CD4-positive, alpha-beta T cell (primary cell): ENCODE measurements around the gene GOLPH3L. TPM values are rescaled to one million over a fixed set of nuclear protein-coding genes. Genes with fewer than 3 reads are reported as not detected.

ENCODE experiments used
- ATAC-seq: fragments of 200-7000 bp; cut with Tn5 transposase; one replicate; pipeline ENCODE4 v1.10.0; 2022; ENCODE audit warnings: mild to moderate bottlenecking; ENCODE audit not compliant: poor library complexity
- CTCF ChIA-PET: fragments of 350-600 bp; sonication (Branson Sonifier 250); formaldehyde crosslinking; loops from one replicate; lab custom pipeline; 2021; ENCODE audit warnings: antibody characterized with exemption, inconsistent platforms; lab: Charles Lee
- POLR2A ChIA-PET: fragments of 350-600 bp; sonication (Branson Sonifier 250); formaldehyde crosslinking; loops from one replicate; lab custom pipeline; 2021; ENCODE audit warnings: antibody characterized with exemption, inconsistent platforms; lab: Charles Lee
- DNase-seq, 14 experiments: peaks; one replicate each; pipeline ENCODE4 v3.0.0-alpha.2; 2013 to 2020; ENCODE audit warnings: mixed read lengths in 2 of 14
- H3K27ac ChIP-seq, 2 donors: one replicate each; pipeline versions ENCODE4 v1.5.1 to v1.7.0; 2013; ENCODE audit warnings: low read length in 2 of 2, low read depth in 1 of 2, mild to moderate bottlenecking in 1 of 2
- H3K27me3 ChIP-seq, 2 experiments: 1 replicate in 1 of 2; 2 replicates in 1 of 2; pipeline versions ENCODE4 v1.6.1 to v1.7.0; 2013; ENCODE audit warnings: low read length in 2 of 2, control low read depth in 1 of 2, mild to moderate bottlenecking in 1 of 2, moderate library complexity in 1 of 2; ENCODE audit not compliant: insufficient read depth in 2 of 2, control insufficient read depth in 1 of 2
- H3K36me3 ChIP-seq: one replicate; pipeline ENCODE4 v1.6.1; 2013; ENCODE audit warnings: low read length, control low read depth; ENCODE audit not compliant: insufficient read depth
- H3K4me1 ChIP-seq: one replicate; pipeline ENCODE4 v1.6.1; 2013; ENCODE audit warnings: low read length, control low read depth; ENCODE audit not compliant: insufficient read depth
- H3K4me3 ChIP-seq: one replicate; pipeline ENCODE4 v1.5.1; 2013; ENCODE audit warnings: mild to moderate bottlenecking, low read length, moderate library complexity
- H3K9me3 ChIP-seq, 2 experiments: 1 replicate in 1 of 2; 2 replicates in 1 of 2; pipeline versions ENCODE4 v1.6.1 to v1.7.0; 2013; ENCODE audit warnings: low read length in 2 of 2, mild to moderate bottlenecking in 2 of 2, control low read depth in 1 of 2, moderate library complexity in 1 of 2; ENCODE audit not compliant: control insufficient read depth in 1 of 2, insufficient read depth in 1 of 2
- H3K27ac Mint-ChIP-seq: one replicate; pipeline ENCODE4 v1.8.0; 2020; ENCODE audit warnings: mixed read lengths
- H3K27me3 Mint-ChIP-seq: one replicate; pipeline ENCODE4 v1.8.0; 2021; ENCODE audit warnings: mixed read lengths
- H3K36me3 Mint-ChIP-seq: one replicate; pipeline ENCODE4 v1.8.0; 2021; ENCODE audit warnings: low read depth, mixed read lengths
- H3K4me1 Mint-ChIP-seq: one replicate; pipeline ENCODE4 v1.8.0; 2021; ENCODE audit warnings: low read depth, mixed read lengths
- H3K4me3 Mint-ChIP-seq: one replicate; pipeline ENCODE4 v1.8.0; 2020; ENCODE audit warnings: mild to moderate bottlenecking, mixed read lengths
- H3K9me3 Mint-ChIP-seq: one replicate; pipeline ENCODE4 v1.8.0; 2020; ENCODE audit warnings: mixed read lengths
- intact Hi-C, 2 experiments: fragments of 100-400 bp; cut with DNase I in 1 of 2; cut with micrococcal nuclease in 1 of 2; formaldehyde crosslinking; loops; one replicate each; pipeline versions ENCODE4 v1.15.1 to v1.9.0; 2023 to 2025; cut with DNase I, micrococcal nuclease
- total RNA-seq, 174 experiments: library from RNA in 2 of 174; stranded (reverse) in 2 of 174; gene quantifications; one replicate each; pipeline ENCODE4 v1.2.3 and lab custom pipeline; 2021 to 2026
- TF ChIP-seq, protein P1 (sequence below): fragments of 200-600 bp; IDR thresholded peaks from one replicate; pipeline ENCODE4 v1.8.0; 2022; ENCODE audit warnings: antibody characterized with exemption, mild to moderate bottlenecking

The GOLPH3L gene
- total RNA-seq, 2 experiments from 2014 or later = 2.4 to 2.6 TPM

GRCh38 chr1:150696590-150696989, 364 bp downstream of the GOLPH3L start:
- Mint-ChIP-seq H3K4me3 (peak overlapping the region; percentile 94), H3K4me1 (peaks cover 41% of the 10 kb centered on the region), H3K36me3 (peaks cover 48% of the 10 kb centered on the region), H3K27ac (peak overlapping the region; percentile 88), H3K27me3 (peaks cover 4% of the 10 kb centered on the region), H3K9me3 (no peaks in the 10 kb centered on the region)
- ChIA-PET POLR2A (interaction anchor here (0.6 to 2.3 kb wide), 25 partner anchors 11 to 493 kb away, joined by 3 to 29 read pairs (median 4); partner anchors contain the start of genes CTSS, ENSA, FALEC and MCL1), CTCF (interaction anchor here (0.8 to 2.5 kb wide), 3 partner anchors 12 to 226 kb away, joined by 3 to 13 read pairs (median 4); no protein-coding TSS in a partner anchor)
- peak overlapping the region; percentile 69 for H3K4me3 ChIP-seq
- H3K36me3 ChIP-seq = peaks cover 26% of the 10 kb centered on the region
- ATAC-seq (no peak), DNase-seq (no peak)
- peak overlapping the region in 1 of 2 donors; percentile 62 for H3K27ac ChIP-seq
- intact Hi-C loops = loop anchor here (2.0 to 10.0 kb wide), 3 partner anchors 134 to 628 kb away; partner anchors contain the start of genes PI4KB (in 1 of the 2) and SETDB1 (in 1 of the 2)
- H3K9me3 ChIP-seq = no peaks in the 10 kb centered on the region
- no peaks in the 10 kb centered on the region for H3K4me1 ChIP-seq
- TF ChIP-seq, protein P1, sequence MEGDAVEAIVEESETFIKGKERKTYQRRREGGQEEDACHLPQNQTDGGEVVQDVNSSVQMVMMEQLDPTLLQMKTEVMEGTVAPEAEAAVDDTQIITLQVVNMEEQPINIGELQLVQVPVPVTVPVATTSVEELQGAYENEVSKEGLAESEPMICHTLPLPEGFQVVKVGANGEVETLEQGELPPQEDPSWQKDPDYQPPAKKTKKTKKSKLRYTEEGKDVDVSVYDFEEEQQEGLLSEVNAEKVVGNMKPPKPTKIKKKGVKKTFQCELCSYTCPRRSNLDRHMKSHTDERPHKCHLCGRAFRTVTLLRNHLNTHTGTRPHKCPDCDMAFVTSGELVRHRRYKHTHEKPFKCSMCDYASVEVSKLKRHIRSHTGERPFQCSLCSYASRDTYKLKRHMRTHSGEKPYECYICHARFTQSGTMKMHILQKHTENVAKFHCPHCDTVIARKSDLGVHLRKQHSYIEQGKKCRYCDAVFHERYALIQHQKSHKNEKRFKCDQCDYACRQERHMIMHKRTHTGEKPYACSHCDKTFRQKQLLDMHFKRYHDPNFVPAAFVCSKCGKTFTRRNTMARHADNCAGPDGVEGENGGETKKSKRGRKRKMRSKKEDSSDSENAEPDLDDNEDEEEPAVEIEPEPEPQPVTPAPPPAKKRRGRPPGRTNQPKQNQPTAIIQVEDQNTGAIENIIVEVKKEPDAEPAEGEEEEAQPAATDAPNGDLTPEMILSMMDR = no peak
- no peaks in the 10 kb centered on the region for H3K27me3 ChIP-seq

DNA sequence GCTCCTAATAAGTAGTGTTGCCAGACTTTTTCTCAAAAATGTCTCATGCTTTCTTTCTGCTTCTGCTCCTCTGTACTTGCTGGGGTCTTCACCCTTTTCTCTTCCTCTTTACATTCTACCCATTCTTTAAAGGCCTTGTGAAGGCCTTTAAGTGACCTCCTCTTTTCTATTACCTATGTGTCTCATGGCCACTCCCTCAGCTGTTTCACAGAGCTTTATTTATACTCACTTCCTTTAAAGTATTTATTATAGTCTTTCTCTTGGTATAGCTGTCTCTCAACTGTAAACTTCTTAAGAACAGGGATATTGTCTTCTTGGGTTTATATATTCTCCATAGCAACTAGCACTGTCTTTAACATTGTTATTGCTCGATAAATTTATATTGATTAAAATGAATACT, 792 bp downstream of the GOLPH3L start:
- peaks cover 45% of the 10 kb centered on the region for H3K4me1 Mint-ChIP-seq
- H3K36me3 ChIP-seq = peaks cover 26% of the 10 kb centered on the region
- intact Hi-C loops = loop anchor here (2.0 to 10.0 kb wide), 3 partner anchors 134 to 629 kb away; partner anchors contain the start of genes PI4KB (in 1 of the 2) and SETDB1 (in 1 of the 2)
- ChIA-PET POLR2A (interaction anchor here (1.2 to 2.3 kb wide), 7 partner anchors 67 to 461 kb away, joined by 3 to 29 read pairs (median 8); partner anchors contain the start of genes ENSA and MCL1), CTCF (interaction anchor here (0.6 to 2.5 kb wide), 4 partner anchors 12 to 284 kb away, joined by 3 to 13 read pairs (median 4); no protein-coding TSS in a partner anchor)
- TF ChIP-seq, protein P1 = no peak
- peak overlapping the region; percentile 94 for H3K4me3 Mint-ChIP-seq
- H3K9me3 Mint-ChIP-seq = no peaks in the 10 kb centered on the region
- no peak for ATAC-seq
- peaks cover 53% of the 10 kb centered on the region for H3K36me3 Mint-ChIP-seq
- DNase-seq = peak in 1 of 14 experiments; percentile 4
- no peak overlapping the region for H3K27ac ChIP-seq
- peak overlapping the region; percentile 69 for H3K4me3 ChIP-seq
- H3K27me3 Mint-ChIP-seq = peaks cover 2% of the 10 kb centered on the region
- no peaks in the 10 kb centered on the region for H3K27me3 ChIP-seq
- no peaks in the 10 kb centered on the region for H3K4me1 ChIP-seq
- H3K9me3 ChIP-seq = no peaks in the 10 kb centered on the region
- H3K27ac Mint-ChIP-seq = peak overlapping the region; percentile 88

GRCh38 chr1:150695561-150695960, 1.4 kb downstream of the GOLPH3L start:
- Histone ChIP-seq H3K4me1 (no peaks in the 10 kb centered on the region), H3K27ac (no peak overlapping the region), H3K27me3 (no peaks in the 10 kb centered on the region), H3K4me3 (no peak overlapping the region), H3K36me3 (peaks cover 32% of the 10 kb centered on the region), H3K9me3 (no peaks in the 10 kb centered on the region)
- no peak for ATAC-seq
- Mint-ChIP-seq H3K4me1 (peaks cover 45% of the 10 kb centered on the region), H3K4me3 (peak overlapping the region; percentile 57), H3K9me3 (no peaks in the 10 kb centered on the region), H3K36me3 (peaks cover 56% of the 10 kb centered on the region), H3K27me3 (no peaks in the 10 kb centered on the region), H3K27ac (peak overlapping the region; percentile 88)
- intact Hi-C loops = loop anchor here (5.0 to 10.0 kb wide), 2 partner anchors 133 to 629 kb away; partner anchors contain the start of gene PI4KB (in 1 of the 2)
- TF ChIP-seq, protein P1 = no peak
- ChIA-PET POLR2A (no interaction called here), CTCF (interaction anchor here (0.6 to 2.5 kb wide), 4 partner anchors 11 to 285 kb away, joined by 3 to 13 read pairs (median 4); no protein-coding TSS in a partner anchor)
- DNase-seq = no peak
